H1 (cell line): ENCODE data around the gene OVCA2. TPM values are rescaled to one million over a fixed set of nuclear protein-coding genes. Genes with fewer than 3 reads are reported as not detected.

Source experiments
- CTCF ChIA-PET: fragments of 300-600 bp; sonication (Branson Sonifier 250); formaldehyde crosslinking; loops from one replicate; lab custom pipeline; 2021; ENCODE audit not compliant: partially characterized antibody; lab: Charles Lee
- POLR2A ChIA-PET: fragments of 300-600 bp; sonication (Branson Sonifier 250); formaldehyde crosslinking; loops from one replicate; lab custom pipeline; 2021; ENCODE audit warnings: inconsistent platforms; ENCODE audit not compliant: partially characterized antibody; lab: Charles Lee
- DNase-seq, 2 experiments: peaks; one replicate each; pipeline versions ENCODE4 v3.0.0 to v3.0.0-alpha.2; 2010 to 2022; ENCODE audit warnings: low spot score in 2 of 2, low read depth in 1 of 2, mixed read lengths in 1 of 2
- FAIRE-seq: peaks from 2 replicates; lab custom pipeline; 2011; peaks lifted over from hg19 to GRCh38; lab: Jason Lieb, UNC
- H2AFZ ChIP-seq: 2 replicates; pipeline ENCODE4 v1.8.1; 2012; ENCODE audit warnings: low read length, inconsistent platforms
- H2AK5ac ChIP-seq: 2 replicates; pipeline ENCODE4 v1.6.1; 2013; ENCODE audit warnings: low read depth, low read length
- H2BK120ac ChIP-seq: replicated peaks from 2 replicates; pipeline ENCODE3; 2013; ENCODE audit warnings: low read depth, low read length, inconsistent platforms
- H2BK12ac ChIP-seq: 2 replicates; pipeline ENCODE4 v1.6.1; 2013; ENCODE audit warnings: low read depth, low read length
- H2BK15ac ChIP-seq: 2 replicates; pipeline ENCODE4 v1.6.1; 2013; ENCODE audit warnings: low read length
- H2BK20ac ChIP-seq: 2 replicates; pipeline ENCODE4 v1.6.1; 2013; ENCODE audit warnings: low read length
- H2BK5ac ChIP-seq: 2 replicates; pipeline ENCODE4 v1.6.1; 2013; ENCODE audit warnings: low read depth, low read length
- H3K14ac ChIP-seq: 2 replicates; pipeline ENCODE4 v1.6.1; 2013; ENCODE audit warnings: inconsistent platforms; ENCODE audit not compliant: insufficient read length
- H3K18ac ChIP-seq: 2 replicates; pipeline ENCODE4 v1.6.1; 2013; ENCODE audit warnings: low read length; ENCODE audit errors: extremely low read depth
- H3K23ac ChIP-seq: 2 replicates; pipeline ENCODE4 v1.6.1; 2013; ENCODE audit warnings: inconsistent platforms; ENCODE audit not compliant: insufficient read length
- H3K23me2 ChIP-seq: 2 replicates; pipeline ENCODE4 v1.6.1; 2013; ENCODE audit warnings: low read depth, low read length
- H3K27ac ChIP-seq: 2 replicates; pipeline ENCODE4 v1.6.1; 2011; ENCODE audit warnings: low read depth, low read length, inconsistent platforms
- H3K27me3 ChIP-seq, 4 experiments: replicated peaks in 1 of 4; 1 replicate in 1 of 4; 2 replicates in 3 of 4; pipeline versions ENCODE4 v1.6.1 to v1.8.1; 2011 to 2013; ENCODE audit warnings: low read length in 3 of 4, mild to moderate bottlenecking in 3 of 4, inconsistent platforms in 2 of 4, mixed read lengths in 2 of 4, moderate library complexity in 1 of 4; ENCODE audit not compliant: control insufficient read depth in 3 of 4, insufficient read depth in 3 of 4; ENCODE audit errors: extremely low read depth in 1 of 4
- H3K36me3 ChIP-seq, 4 experiments: 2 replicates each; pipeline versions ENCODE4 v1.6.1 to v1.8.1; 2011 to 2013; ENCODE audit warnings: mild to moderate bottlenecking in 4 of 4, low read length in 3 of 4, moderate library complexity in 2 of 4, control low read depth in 1 of 4, inconsistent platforms in 1 of 4; ENCODE audit not compliant: insufficient read depth in 4 of 4, control insufficient read depth in 2 of 4
- H3K4ac ChIP-seq: replicated peaks from 2 replicates; pipeline ENCODE3; 2013; ENCODE audit warnings: low read length, low read depth, mixed read lengths, inconsistent platforms; ENCODE audit not compliant: insufficient read length
- H3K4me1 ChIP-seq, 4 experiments: replicated peaks in 1 of 4; 1 replicate in 1 of 4; 2 replicates in 3 of 4; pipeline versions ENCODE4 v1.6.1 to v1.8.1; 2011 to 2013; ENCODE audit warnings: low read length in 3 of 4, inconsistent platforms in 2 of 4, mixed read lengths in 1 of 4; ENCODE audit not compliant: insufficient read depth in 4 of 4, control insufficient read depth in 3 of 4
- H3K4me2 ChIP-seq, 2 experiments: 2 replicates each; pipeline versions ENCODE4 v1.6.1 to v1.8.1; 2011 to 2013; ENCODE audit warnings: low read depth in 2 of 2, low read length in 2 of 2, control low read depth in 1 of 2, inconsistent platforms in 1 of 2, mild to moderate bottlenecking in 1 of 2; ENCODE audit not compliant: insufficient read depth in 1 of 2
- H3K4me3 ChIP-seq, 4 experiments: fragments of 200-600, 300-600 bp in 1 of 4; sonication (generic), shearing (Covaris generic), sonication (Bioruptor Twin) in 1 of 4; 2 replicates each; pipeline versions ENCODE4 v1.5.1 to v1.8.1; 2011 to 2016; ENCODE audit warnings: low read length in 4 of 4, low read depth in 3 of 4, control low read depth in 2 of 4, inconsistent platforms in 2 of 4, mild to moderate bottlenecking in 2 of 4, mixed read lengths in 1 of 4, moderate library complexity in 1 of 4; ENCODE audit not compliant: insufficient read depth in 2 of 4; ENCODE audit errors: extremely low read depth in 1 of 4
- H3K56ac ChIP-seq: replicated peaks from 2 replicates; pipeline ENCODE3; 2013; ENCODE audit warnings: low read depth, mild to moderate bottlenecking, mixed read lengths, low read length, inconsistent platforms; ENCODE audit not compliant: insufficient read length
- H3K79me1 ChIP-seq: 2 replicates; pipeline ENCODE4 v1.6.1; 2013; ENCODE audit warnings: low read depth, low read length, control low read depth
- H3K79me2 ChIP-seq, 2 experiments: 2 replicates each; pipeline versions ENCODE4 v1.6.1 to v1.8.1; 2012 to 2013; ENCODE audit warnings: low read length in 2 of 2, mild to moderate bottlenecking in 2 of 2, inconsistent platforms in 1 of 2; ENCODE audit not compliant: insufficient read depth in 2 of 2, control insufficient read depth in 1 of 2
- H3K9ac ChIP-seq, 4 experiments: replicated peaks in 1 of 4; 1 replicate in 1 of 4; 2 replicates in 3 of 4; pipeline versions ENCODE4 v1.6.1 to v1.8.1; 2011 to 2013; ENCODE audit warnings: low read depth in 3 of 4, low read length in 3 of 4, control low read depth in 2 of 4, mild to moderate bottlenecking in 2 of 4, moderate library complexity in 2 of 4, inconsistent platforms in 1 of 4; ENCODE audit errors: extremely low read depth in 1 of 4
- H3K9me3 ChIP-seq, 2 experiments: 2 replicates each; pipeline versions ENCODE4 v1.6.1 to v1.8.1; 2012 to 2013; ENCODE audit warnings: mild to moderate bottlenecking in 2 of 2, moderate library complexity in 2 of 2, control low read depth in 1 of 2, inconsistent platforms in 1 of 2, low read depth in 1 of 2, low read length in 1 of 2, mixed read lengths in 1 of 2; ENCODE audit not compliant: insufficient read depth in 2 of 2
- H4K20me1 ChIP-seq, 2 experiments: replicated peaks in 1 of 2; 2 replicates each; pipeline versions ENCODE3 to v1.8.1; 2011 to 2013; ENCODE audit warnings: inconsistent platforms in 2 of 2, low read length in 2 of 2, mild to moderate bottlenecking in 1 of 2; ENCODE audit not compliant: insufficient read depth in 2 of 2, control insufficient read depth in 1 of 2
- H4K5ac ChIP-seq: 2 replicates; pipeline ENCODE4 v1.6.1; 2013; ENCODE audit warnings: low read length, low read depth, mixed read lengths, inconsistent platforms; ENCODE audit not compliant: insufficient read length
- H4K8ac ChIP-seq: 2 replicates; pipeline ENCODE4 v1.8.0; 2013; ENCODE audit warnings: mild to moderate bottlenecking, moderate library complexity, low read length, inconsistent platforms; ENCODE audit not compliant: insufficient read depth; ENCODE audit errors: extremely low read depth
- H4K91ac ChIP-seq: replicated peaks from 2 replicates; pipeline ENCODE3; 2013; ENCODE audit warnings: low read length, mixed read lengths, inconsistent platforms; ENCODE audit not compliant: insufficient read length
- CBX5 ChIP-seq: fragments of 300-800, 300-1000 bp; sonication (generic); IDR thresholded peaks from 2 replicates; pipeline ENCODE4 v1.7.1; 2016; ENCODE audit warnings: antibody characterized with exemption, low read length, low read depth
- CHD1 ChIP-seq: IDR thresholded peaks from 2 replicates; pipeline ENCODE4 v1.6.1; 2012; ENCODE audit warnings: low read depth, low read length, improper control_type of control experiment
- CHD2 ChIP-seq: IDR thresholded peaks from 2 replicates; pipeline ENCODE4 v1.6.1; 2012; ENCODE audit warnings: low read length, improper control_type of control experiment
- HDAC2 ChIP-seq, 2 experiments: fragments of 300-600 bp in 1 of 2; sonication (generic) in 1 of 2; IDR thresholded peaks; 2 replicates each; pipeline ENCODE4 v1.6.1; 2011 to 2012; ENCODE audit warnings: low read depth in 2 of 2, low read length in 2 of 2, mild to moderate bottlenecking in 2 of 2, moderate library complexity in 2 of 2, borderline replicate concordance in 1 of 2, inconsistent platforms in 1 of 2
- RBBP5 ChIP-seq: IDR thresholded peaks from 2 replicates; pipeline ENCODE4 v1.7.1; 2012; ENCODE audit warnings: low read depth, mild to moderate bottlenecking, inconsistent platforms, low read length, moderate library complexity, borderline replicate concordance
- SIX5 ChIP-seq: IDR thresholded peaks from 2 replicates; pipeline ENCODE4 v1.6.1; 2011; ENCODE audit warnings: mild to moderate bottlenecking, low read depth, low read length
- TEAD4 ChIP-seq: IDR thresholded peaks from 2 replicates; pipeline ENCODE4 v1.6.1; 2012; ENCODE audit warnings: low read depth, low read length, inconsistent platforms, mixed read lengths
- ZNF274 ChIP-seq: IDR thresholded peaks from 2 replicates; pipeline ENCODE4 v1.7.0; 2012; ENCODE audit warnings: low read length, borderline replicate concordance; ENCODE audit errors: extremely low read depth
- WGBS, 2 experiments: shearing (Covaris generic) in 1 of 2; methylation state at CpG; one replicate each; pipeline versions ENCODE4 v1.1.6 to v1.1.7; 2013 to 2015; ENCODE audit warnings: low lambda C conversion rate in 2 of 2, mixed read lengths in 2 of 2, inconsistent platforms in 1 of 2, low coverage in 1 of 2, missing lambda C conversion rate in 1 of 2; ENCODE audit not compliant: insufficient replicate concordance in 2 of 2, insufficient coverage in 1 of 2, insufficient read length in 1 of 2; ENCODE audit errors: extremely low coverage in 1 of 2, missing lambda C conversion rate in 1 of 2; 5-methylcytosine and 5-hydroxymethylcytosine counted together
- polyA plus RNA-seq, 7 experiments: library from polyadenylated mRNA; depleted of rRNA in 3 of 7; stranded (reverse) in 5 of 7; unstranded in 2 of 7; fragments of >200 nt in 5 of 7; fragments of 200-250 nt in 2 of 7; gene quantifications; 1 replicate in 5 of 7; 2 replicates in 1 of 7; 4 replicates in 1 of 7; pipeline versions ENCODE4 v1.2.1 to v1.2.3, GENCODE V29; 2011 to 2013; ENCODE audit warnings: missing spikeins in 2 of 7, mixed read lengths in 2 of 7
- total RNA-seq: library from RNA; stranded (reverse); fragmentation: NEBNext Ultra II Directional; extraction: Animal tissue kit (Norgen Biotek cat#: 25700); gene quantifications from 2 replicates; pipeline ENCODE4 v1.2.1, GENCODE V29; 2021
- TF ChIP-seq, protein P1 (sequence below), 3 experiments: IDR thresholded peaks; 1 replicate in 2 of 3; 2 replicates in 1 of 3; pipeline versions ENCODE4 v1.5.1 to v1.6.1; 2011; ENCODE audit warnings: low read length in 3 of 3, mild to moderate bottlenecking in 3 of 3, inconsistent platforms in 2 of 3, low read depth in 1 of 3, moderate library complexity in 1 of 3; ENCODE audit not compliant: insufficient read depth in 1 of 3; ENCODE audit errors: control extremely low read depth in 1 of 3
- TF ChIP-seq, protein P2 (sequence below): IDR thresholded peaks from 2 replicates; pipeline ENCODE4 v1.6.1; 2011; ENCODE audit warnings: low read depth, mild to moderate bottlenecking, low read length; ENCODE audit not compliant: insufficient read depth

OVCA2 gene
- total and polyA plus RNA-seq, 2 of the 8 experiments (the other 6 are each of a cell fraction or from before 2014, with no cell fraction given): 15.3 to 37.0 TPM

DNA sequence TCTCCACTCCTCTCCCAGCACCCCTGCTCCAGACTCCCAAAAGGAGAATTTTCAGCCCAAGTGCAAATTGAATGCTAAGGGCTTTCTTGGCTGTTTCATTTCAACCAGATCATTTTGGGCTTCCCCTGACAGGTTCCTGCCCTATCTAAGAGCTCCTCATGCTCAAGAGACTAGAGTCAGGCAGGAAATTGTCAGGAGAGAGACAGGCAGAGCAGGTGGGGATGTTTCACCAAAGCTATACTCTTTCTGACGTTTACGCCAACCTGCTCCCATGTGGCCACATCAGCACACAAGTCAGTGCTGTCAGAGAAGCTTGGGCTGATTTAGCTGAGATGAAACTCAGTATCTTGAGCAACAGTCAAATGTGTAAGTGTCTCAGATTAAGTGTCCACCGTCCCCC lies 44.5 kb downstream of the OVCA2 start:
- Histone ChIP-seq H3K4ac (no peak overlapping the region), H2AK5ac (no peak overlapping the region), H3K36me3 (no peaks in the 10 kb centered on the region; a peak in 1 of 8 replicates), H2BK5ac (no peak overlapping the region), H3K9me3 (no peaks in the 10 kb centered on the region), H2BK12ac (no peak overlapping the region), H2BK15ac (no peak overlapping the region), H2BK20ac (no peak overlapping the region), H3K79me2 (no peaks in the 10 kb centered on the region), H3K23me2 (no peaks in the 10 kb centered on the region), H3K14ac (no peak overlapping the region), H4K5ac (no peak overlapping the region), H2BK120ac (no peak overlapping the region), H3K4me3 (no peak overlapping the region), H4K8ac (no peak overlapping the region), H3K9ac (no peak overlapping the region), H4K20me1 (peaks cover 0 to 3% of the 10 kb centered on the region in 2 experiments), H3K56ac (no peak overlapping the region), H3K4me1 (peaks cover 0 to 14% (median 4%) of the 10 kb centered on the region in 4 experiments; a peak in 4 of 7 replicates), H3K27me3 (no peaks in the 10 kb centered on the region), H3K18ac (no peak overlapping the region), H2AFZ (no peak overlapping the region), H3K4me2 (no peak overlapping the region), H3K23ac (no peak overlapping the region), H3K79me1 (no peaks in the 10 kb centered on the region), H4K91ac (no peak overlapping the region), H3K27ac (no peak overlapping the region)
- DNase-seq (no peak), FAIRE-seq (no peak)
- WGBS, 2 experiments: 88% methylated on average over 3 of the region's 3 CpGs; no CpG with 5 or more reads in 1 of the 2 experiments
- ChIA-PET CTCF (interaction anchor here (0.7 to 3.9 kb wide), 16 partner anchors 11 to 266 kb away, joined by 3 to 21 read pairs (median 4); no protein-coding TSS in a partner anchor), POLR2A (interaction anchor here (1.6 kb wide), 1 partner anchor 10 kb away, joined by 4 read pairs; no protein-coding TSS in a partner anchor)
- TF ChIP-seq, protein P1, sequence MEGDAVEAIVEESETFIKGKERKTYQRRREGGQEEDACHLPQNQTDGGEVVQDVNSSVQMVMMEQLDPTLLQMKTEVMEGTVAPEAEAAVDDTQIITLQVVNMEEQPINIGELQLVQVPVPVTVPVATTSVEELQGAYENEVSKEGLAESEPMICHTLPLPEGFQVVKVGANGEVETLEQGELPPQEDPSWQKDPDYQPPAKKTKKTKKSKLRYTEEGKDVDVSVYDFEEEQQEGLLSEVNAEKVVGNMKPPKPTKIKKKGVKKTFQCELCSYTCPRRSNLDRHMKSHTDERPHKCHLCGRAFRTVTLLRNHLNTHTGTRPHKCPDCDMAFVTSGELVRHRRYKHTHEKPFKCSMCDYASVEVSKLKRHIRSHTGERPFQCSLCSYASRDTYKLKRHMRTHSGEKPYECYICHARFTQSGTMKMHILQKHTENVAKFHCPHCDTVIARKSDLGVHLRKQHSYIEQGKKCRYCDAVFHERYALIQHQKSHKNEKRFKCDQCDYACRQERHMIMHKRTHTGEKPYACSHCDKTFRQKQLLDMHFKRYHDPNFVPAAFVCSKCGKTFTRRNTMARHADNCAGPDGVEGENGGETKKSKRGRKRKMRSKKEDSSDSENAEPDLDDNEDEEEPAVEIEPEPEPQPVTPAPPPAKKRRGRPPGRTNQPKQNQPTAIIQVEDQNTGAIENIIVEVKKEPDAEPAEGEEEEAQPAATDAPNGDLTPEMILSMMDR (IDR thresholded peaks at IDR 0.05; ENCODE audit: control extremely low read depth in 1 of 3, insufficient read depth in 1 of 3, low read depth in 1 of 3, low read length in 3 of 3): no peak
- TF ChIP-seq CHD2 (no peak), SIX5 (no peak), ZNF274 (no peak), RBBP5 (no peak), TEAD4 (no peak), CHD1 (no peak), HDAC2 (IDR thresholded peaks at IDR 0.05; ENCODE audit: borderline replicate concordance in 1 of 2, low read depth in 2 of 2, low read length in 2 of 2) (no peak), CBX5 (no peak)
- TF ChIP-seq, protein P2, sequence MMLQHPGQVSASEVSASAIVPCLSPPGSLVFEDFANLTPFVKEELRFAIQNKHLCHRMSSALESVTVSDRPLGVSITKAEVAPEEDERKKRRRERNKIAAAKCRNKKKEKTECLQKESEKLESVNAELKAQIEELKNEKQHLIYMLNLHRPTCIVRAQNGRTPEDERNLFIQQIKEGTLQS: no peak
